Measurements from ENCODE around the gene ZCCHC24. TPM values are rescaled to one million over a fixed set of nuclear protein-coding genes. Genes with fewer than 3 reads are reported as not detected.

Gene ZCCHC24
- polyA plus RNA-seq, 3 donors: 18.3 to 25.5 (median 22.5) TPM

- DNase-seq: no peak
These were observed 59.5 kb downstream of the ZCCHC24 start for GRCh38 chr10:79385804-79386531.

GRCh38 chr10:79385392-79385795 is 60.0 kb downstream of the ZCCHC24 start:
- no peak for DNase-seq

- DNase-seq: no peak
These were observed 60.5 kb downstream of the ZCCHC24 start for GRCh38 chr10:79384773-79385391.

GRCh38 chr10:79383974-79384606 is 61.3 kb downstream of the ZCCHC24 start:
- no peak for DNase-seq

GRCh38 chr10:79382491-79382941 is 62.9 kb downstream of the ZCCHC24 start:
- no peak for DNase-seq

GRCh38 chr10:79381804-79382221 is 63.6 kb downstream of the ZCCHC24 start:
- no peak for DNase-seq

GRCh38 chr10:79380946-79381721 is 64.3 kb downstream of the ZCCHC24 start:
- no peak for DNase-seq

- no peak for DNase-seq
These were observed 65.1 kb downstream of the ZCCHC24 start for GRCh38 chr10:79380125-79380945.

- DNase-seq: no peak
These were observed 65.8 kb downstream of the ZCCHC24 start for GRCh38 chr10:79379512-79380124.

GRCh38 chr10:79378647-79379511 is 66.5 kb downstream of the ZCCHC24 start:
- DNase-seq: no peak

GRCh38 chr10:79378383-79378646 is 67.1 kb downstream of the ZCCHC24 start:
- DNase-seq: no peak

GRCh38 chr10:79377557-79378382 is 67.7 kb downstream of the ZCCHC24 start:
- DNase-seq: no peak

GRCh38 chr10:79376751-79377556 is 68.5 kb downstream of the ZCCHC24 start:
- no peak for DNase-seq

- no peak for DNase-seq
These were observed 69.3 kb downstream of the ZCCHC24 start for GRCh38 chr10:79376078-79376628.

- no peak for DNase-seq
These were observed 69.9 kb downstream of the ZCCHC24 start for GRCh38 chr10:79375321-79376077.

GRCh38 chr10:79374312-79375191 is 70.9 kb downstream of the ZCCHC24 start:
- DNase-seq: peak; percentile 69

Data from renal pelvis (tissue), 4 donors.